ENCODE measurements around the gene CLRN3.

GRCh38 chr10:127849224-127849623 is 43.5 kb downstream of the CLRN3 start:
- TF ChIP-seq REST (IDR thresholded peaks at IDR 0.05; ENCODE audit: unreplicated experiment), result no peak
- TF ChIP-seq EZH2phosphoT487 (IDR thresholded peaks at IDR 0.05; ENCODE audit: unreplicated experiment), result no peak
- no peak for TF ChIP-seq CTCF (conservative IDR thresholded peaks at IDR 0.05; ENCODE audit: low read depth in 2 of 2)

All from GM23338 (cell line).